Stimulated activated CD8-positive, alpha-beta memory T cell treated with anti-CD3 and anti-CD28 coated beads, Interleukin-4, amount 100 ng/mL, for 48 hours (primary cell): ENCODE results near the gene EIF3K.

ENCODE experiments used
- DNase-seq: peaks from one replicate; pipeline ENCODE4 v3.0.0-alpha.2; 2020

EIF3K gene

DNA sequence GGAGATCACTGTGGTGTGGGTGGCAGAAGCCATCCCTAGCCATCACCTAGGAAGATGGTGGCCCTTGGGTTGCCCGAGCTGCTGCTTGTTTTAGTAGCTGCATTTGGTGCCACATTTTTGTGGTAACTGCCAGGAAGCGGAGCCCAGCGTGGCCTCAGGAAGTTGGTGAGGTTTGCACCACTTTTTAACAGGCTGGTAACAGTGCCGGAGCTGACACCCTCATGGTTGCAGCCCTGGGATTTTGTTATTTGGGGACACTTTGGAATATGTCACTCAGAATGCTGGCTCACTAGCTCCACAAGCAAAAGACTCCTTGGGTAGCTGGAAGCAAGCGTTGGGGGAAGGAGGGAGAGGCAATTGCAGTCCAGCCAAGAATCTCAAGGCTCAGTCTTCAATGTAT lies 50.6 kb downstream of the EIF3K start:
- no peak for DNase-seq

DNA sequence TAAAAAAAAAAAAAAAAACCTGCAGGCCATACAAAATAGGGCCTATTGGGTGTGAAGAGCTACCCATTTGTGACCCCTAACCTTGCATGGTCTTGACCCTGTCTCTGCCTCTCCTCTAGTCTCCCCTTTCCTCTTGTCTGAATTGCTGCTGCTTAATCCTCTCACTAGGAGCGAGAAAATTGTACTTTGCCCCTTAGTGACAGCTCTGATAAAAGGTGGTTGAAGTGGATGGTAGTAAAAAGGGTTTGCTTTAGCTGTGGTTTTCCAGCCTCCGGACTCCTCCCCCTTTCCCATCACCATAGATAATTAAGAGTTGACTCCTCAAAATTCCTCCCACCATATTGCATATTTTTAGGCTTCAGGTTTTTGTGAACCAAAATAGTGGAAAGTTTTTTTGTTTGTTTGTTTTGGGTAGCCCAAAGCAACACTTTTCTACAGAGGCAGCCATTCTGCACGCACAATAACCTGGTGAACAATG lies 52.0 kb downstream of the EIF3K start:
- DNase-seq = no peak

DNA sequence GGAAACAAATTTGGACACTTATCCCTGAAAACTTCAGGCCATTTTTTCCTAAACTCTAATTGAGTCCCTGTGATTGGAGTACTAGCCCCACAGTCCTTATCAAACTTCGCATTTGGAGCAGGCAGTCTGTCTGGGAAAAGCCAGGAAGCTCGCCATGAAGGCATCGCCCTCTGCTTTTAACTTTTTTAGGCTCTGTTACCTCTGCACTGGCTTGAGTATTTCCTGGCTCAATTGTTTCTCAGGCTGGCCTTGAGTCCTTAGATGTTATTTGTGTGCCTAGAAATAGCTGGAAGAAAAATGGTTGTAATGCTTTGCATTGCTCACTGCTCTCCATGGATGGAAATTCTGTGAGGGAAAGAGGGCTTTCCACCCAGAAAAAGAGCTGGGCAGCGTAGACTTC lies 52.7 kb downstream of the EIF3K start:
- no peak for DNase-seq

DNA sequence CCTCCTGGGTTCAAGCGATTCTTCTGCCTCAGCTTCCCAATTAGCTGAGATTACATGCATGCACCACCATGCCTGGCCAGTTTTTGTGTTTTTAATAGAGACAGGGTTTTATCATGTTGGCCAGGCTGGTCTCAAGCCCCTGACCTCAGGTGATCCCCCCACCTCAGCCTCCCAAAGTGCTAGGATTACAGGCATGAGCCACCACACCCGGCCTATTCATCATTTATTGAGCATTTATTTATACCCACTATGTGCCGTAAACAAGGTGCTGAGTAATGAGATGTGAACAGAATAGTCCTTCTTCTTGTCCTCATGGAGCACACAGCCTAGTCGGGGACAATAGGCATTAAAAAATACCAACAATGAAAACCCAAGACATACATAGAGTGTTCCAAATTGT lies 54.0 kb downstream of the EIF3K start:
- no peak for DNase-seq

DNA sequence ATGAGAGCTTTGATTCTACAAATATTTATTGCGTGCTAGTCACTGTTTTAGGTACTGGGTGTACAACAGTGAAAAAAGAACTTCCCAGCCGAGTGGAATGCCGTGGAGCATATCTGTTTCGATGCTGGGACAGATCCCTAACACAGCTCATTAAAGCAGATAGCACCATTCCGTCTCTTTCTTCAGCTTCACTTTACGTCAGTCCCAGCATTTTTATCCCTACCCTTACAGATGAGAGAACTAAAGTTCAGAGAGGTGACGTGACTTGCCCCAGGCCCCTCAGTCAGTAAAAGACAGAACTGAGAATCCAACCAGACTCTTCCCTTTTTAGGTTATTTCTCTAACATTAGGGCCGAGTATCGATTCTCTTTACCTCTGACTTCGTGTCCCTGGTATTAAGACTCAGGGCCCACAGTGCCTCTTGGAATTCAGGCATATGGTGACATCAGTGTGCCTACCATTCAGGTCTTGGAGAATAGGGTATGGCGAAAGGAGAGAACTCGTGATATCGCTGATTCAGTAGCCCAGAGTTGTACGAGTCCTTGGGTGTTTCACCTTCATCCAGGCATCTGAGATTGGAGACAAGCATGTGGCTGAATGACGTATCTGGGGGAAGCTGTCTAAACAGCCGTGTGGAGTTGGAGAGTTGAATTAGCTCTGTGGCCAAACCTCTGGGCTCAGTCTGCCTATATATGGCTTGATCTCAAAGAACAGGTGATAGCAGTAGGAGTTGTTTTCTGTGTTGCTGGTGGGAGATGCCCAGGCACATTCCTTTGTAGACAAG lies 55.6 kb downstream of the EIF3K start:
- no peak for DNase-seq

DNA sequence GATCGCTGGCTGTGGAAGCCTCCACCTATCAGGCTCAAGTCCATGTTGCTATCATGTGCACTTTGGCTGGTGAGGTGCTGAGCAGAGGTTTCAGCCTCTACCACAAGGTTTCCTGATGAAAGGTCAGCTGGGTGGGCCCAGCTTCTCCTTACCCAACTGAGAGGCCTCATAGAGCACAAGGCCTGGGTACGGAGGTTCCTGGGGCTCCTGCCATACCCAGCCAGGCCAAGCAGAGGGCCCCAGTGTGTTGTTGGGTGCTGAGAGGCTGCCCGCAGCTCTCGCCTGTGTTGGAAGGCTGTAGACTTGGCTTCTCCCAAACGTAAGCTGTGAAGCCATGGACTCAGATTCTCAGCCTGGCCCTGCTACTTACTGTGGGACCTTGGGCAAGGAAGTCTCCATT lies 56.6 kb downstream of the EIF3K start:
- DNase-seq = peak; percentile 36

DNA sequence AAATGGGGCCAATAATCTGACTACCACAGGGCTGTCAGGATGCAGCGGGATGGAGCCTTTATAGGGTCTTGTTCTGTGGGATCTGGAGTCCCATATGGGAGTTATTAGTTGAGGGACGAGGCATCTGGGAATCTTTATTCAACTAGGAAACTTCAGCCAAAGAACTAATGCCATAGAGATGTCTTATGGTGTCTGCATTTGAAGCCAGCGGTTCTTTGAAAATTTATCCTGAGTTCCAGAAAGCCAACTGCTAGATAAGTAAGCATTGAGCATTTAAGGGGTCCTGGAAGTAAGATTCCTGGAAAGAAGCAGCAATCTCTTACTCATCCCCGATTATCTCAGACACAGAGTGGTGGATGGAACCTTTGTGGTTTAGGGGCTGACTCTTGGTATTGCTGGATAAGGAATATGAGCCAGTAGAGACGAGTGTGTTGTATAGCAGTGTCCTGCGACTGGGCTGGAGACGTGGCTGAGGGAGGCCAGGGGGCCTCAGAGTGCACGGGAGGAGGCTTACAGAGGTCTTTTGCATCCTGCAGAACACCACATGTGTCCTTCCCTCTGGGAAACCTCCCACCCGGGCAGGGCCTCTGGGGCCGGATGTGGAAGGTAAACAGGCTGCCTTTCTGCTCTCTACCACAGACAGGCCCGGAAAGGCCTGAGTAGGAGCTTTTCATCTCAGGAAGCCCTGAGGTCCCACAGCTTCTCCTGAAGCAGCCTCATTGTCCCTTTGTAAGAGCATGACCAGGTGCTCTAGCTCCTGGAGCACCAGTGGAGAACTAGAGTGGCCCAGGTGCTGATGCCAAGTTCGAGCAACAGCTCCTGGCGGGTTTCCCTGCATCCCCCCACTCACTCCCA lies 57.3 kb downstream of the EIF3K start:
- no peak for DNase-seq

DNA sequence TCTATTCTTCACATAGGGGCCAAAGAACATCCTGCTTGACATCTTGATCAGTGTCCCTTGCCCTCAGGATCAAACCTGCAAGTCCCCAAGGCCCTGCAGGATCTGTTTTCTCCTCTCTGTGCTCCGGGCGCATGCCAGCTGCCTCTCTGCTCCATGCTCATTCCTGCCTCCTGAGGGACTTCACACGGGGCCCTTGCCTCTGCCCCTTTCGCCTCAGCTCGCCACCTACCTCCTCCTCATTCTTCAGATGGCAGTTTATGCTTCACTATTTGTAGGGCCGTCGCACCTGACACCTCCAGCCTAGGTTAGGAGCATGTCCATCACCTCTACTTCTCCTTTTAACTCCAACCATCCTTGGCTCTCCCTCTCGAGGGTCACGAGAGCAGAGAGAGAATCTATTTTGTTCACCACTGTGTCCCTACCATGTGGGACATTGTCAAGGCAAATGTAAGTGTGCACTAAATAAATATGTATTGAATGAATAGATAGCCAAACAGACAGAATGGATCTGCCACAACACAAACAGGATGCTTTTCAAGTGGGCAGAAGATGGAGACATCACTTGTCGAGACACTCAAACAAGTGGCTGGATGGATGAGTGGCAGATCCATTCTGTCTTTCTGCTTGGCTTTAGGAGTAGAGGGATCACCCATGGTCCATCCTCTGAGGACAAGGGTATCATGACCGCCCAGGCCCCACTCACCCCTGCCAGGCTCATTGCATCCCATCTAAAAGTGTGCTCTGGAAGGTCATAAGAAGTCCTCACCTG lies 58.1 kb downstream of the EIF3K start:
- no peak for DNase-seq

DNA sequence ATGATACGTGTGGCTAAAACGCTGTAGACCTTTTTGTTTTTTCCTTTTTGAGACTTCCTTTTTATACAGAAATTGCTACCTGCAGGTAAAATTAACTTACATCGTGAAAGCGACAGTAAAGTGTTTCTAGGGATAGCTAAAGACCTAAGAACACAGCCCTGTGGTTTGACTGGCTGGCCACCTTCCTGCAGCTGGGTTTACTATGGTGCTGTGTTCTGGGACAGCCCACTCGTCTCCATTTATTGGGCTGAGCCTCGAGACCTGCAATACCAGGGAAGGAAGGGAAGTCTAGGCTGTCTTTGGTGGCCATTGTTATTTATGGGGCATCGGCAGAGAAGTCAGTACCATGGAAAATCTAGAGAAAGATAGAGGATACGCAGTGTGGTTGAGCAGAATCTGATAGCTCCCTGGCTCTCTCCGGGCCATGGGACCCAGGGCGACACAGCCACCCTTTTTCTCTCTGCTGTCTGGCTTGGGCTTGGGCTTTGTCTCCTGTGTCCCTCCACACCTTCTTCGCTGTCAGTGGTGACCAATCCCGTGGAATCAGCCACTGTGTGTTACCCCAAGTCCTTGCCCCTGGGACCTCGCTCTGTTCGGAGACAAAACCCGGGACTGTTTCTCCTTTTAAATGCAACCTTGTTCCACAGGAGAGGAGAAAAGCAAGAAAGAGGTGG lies 59.4 kb downstream of the EIF3K start:
- no peak for DNase-seq

DNA sequence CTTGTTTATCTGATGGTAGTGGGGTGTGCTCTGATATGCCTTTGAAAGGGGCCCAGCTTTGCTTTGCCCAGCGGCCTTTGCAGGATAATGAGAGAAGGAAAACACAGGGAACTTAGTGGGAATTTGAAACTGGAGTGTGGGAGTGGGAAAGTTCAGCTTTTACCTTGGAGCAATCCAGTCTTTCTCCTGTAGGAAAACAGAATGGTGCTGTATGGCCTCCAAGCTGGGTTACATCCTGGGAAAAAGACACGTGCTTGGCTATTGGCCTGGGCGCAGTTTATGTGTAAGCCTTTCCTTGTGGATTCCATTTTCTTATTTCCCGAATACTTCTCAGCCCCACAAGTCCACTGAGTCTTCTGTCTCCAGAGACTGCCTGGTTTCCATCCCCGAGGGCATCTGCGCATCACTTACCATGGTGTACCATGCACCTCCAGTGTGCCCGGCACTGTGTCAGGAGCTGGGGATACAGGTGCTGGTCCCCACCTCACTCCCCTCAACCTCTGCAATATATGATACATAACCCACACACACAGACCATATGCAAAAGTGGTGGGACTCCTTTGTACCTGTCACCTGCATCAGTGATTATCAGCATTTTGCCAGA lies 60.0 kb downstream of the EIF3K start:
- DNase-seq = no peak

DNA sequence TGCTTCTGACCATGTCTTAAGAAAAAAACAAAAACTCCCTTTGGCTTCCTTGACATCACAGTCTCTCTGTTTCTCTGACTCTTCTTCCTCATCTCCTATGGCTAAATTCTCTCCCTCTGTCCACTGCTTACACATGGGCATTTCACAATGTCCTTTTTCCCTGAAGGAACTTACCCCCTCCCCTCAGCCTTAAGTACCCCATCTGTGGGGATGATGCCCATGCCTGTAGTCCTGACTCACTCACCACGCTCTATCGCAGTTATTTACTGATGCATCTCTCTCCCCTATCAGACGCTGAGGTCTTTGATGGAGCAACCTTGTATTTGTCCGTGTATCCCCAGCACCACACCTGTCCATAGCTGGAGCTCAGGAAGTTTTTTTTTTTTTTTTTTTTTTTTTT lies 60.9 kb downstream of the EIF3K start:
- no peak for DNase-seq

DNA sequence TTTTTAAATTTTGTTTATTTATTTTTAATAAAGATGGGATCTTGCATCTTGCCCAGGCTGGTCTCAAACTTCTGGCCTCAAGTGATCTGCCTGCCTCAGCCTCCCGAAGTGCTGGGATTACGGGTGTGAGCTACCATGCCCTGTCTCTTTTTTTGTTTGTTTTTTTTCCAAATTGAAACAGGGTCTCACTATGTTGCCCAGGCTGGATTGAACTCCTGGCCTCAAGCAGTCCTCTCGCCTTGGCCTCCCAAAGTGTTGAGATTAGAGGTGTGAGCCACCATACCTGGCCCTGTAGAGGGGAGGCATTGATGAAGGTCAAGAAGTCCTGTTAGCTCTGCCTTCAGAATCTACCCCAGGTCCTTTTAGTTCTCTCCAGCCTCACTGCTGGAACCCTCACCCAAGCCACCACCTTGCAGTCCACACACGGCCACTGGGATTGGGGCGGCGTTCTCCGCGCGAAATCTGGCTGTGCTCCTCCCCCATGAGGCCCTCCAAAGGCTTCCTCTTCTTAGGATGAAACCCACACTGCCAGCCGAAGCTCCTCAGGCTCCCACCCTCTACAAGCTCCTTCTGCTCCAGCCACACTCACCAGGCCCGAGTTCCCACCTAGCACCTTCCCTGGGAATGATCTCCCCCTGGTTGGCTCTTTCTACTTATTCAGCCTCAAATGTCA lies 63.3 kb downstream of the EIF3K start:
- no peak for DNase-seq

DNA sequence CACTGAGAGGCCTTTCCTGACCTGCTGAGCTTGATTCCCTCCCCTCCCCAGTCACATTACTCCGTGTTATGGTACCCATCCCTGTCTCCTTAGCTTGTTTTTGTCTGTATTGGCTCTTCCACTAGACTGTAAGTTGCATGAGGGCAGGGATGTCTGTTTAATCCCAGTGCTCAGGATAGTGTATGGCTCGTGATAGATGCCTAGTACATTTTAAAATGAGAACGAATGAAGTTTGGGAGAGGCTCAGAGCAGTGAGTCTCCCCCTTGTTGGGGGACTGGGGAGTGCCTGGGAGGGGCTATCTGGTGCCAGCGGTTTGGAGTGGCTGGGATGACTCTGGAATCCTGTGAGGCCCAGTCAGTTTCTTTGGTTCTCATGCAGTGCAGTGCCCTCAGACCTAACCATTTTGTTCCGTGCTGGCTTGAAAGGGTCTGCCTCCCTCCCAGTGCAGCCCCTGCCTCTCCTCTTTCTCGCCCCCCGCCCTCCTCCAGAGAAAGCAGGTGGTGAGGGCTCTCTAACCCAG lies 63.9 kb downstream of the EIF3K start:
- DNase-seq = no peak

DNA sequence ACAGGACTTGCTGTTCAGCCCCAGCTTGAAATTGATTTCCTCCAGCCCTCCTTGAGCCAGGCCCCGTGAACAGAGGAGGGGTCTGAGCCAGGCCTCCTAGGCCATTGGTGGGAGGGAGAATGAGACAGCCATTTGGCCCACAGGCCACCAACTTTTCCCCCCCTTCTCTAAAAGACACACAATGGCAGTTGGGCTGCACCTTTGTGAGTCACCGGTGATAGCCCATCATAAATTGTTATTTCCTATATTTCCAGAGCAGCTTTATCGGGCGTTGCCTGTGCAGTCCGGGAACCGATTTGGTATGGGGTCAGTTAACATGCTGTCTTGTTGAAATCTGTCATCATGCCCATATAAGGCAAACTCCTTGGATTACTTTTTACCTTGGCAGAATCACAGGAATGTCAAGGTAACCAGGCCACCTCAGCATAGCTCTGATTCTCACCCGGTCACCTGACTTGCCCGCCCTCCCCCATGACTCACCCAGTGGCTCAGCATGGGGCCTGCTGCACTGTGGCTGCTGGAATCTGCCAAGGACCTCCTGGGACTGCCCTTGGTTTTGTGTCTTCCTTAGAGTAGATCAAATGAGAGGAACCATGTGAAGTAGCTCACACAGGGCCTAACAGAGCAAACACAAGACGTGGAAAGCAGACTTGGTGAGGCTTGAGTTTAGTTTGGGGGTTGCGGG lies 64.5 kb downstream of the EIF3K start:
- peak; percentile 75 for DNase-seq

DNA sequence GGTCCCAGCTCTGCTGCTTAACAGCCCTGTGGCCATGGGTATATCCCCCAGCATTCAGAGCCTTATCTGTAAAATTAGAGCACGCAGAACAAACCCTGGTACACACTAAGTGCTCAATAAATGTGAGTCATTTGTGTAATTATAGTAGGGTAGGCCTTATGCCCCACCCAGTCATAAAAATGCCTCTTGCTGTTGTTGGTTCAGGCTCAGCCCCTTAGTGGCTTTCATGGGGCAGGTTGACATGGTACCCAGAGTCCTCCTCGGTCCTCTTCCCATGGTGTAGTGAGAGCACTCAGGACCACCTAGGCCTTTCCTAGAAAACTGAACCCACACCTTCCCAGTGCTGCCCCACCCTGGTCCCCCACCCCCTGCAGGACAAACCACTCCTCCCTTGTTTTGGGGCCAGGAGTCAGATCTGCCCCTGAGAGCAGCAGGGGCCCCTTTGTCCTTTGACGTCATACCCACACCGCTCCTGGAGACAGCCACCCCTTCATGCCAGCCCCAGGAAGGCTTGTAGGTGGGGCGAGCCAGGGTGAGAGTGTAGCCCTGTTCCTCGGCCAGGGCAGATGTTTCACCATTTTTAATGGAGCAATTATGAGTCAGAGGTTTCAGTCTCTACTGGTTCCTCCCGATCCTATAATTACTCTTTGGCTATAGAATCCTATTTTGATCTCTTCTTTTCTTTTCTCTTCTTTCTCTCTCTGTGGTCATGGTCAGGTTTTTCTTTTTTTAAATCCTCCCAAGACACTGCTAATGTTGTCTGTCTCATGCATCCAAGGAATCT lies 65.3 kb downstream of the EIF3K start:
- peak; percentile 72 for DNase-seq

DNA sequence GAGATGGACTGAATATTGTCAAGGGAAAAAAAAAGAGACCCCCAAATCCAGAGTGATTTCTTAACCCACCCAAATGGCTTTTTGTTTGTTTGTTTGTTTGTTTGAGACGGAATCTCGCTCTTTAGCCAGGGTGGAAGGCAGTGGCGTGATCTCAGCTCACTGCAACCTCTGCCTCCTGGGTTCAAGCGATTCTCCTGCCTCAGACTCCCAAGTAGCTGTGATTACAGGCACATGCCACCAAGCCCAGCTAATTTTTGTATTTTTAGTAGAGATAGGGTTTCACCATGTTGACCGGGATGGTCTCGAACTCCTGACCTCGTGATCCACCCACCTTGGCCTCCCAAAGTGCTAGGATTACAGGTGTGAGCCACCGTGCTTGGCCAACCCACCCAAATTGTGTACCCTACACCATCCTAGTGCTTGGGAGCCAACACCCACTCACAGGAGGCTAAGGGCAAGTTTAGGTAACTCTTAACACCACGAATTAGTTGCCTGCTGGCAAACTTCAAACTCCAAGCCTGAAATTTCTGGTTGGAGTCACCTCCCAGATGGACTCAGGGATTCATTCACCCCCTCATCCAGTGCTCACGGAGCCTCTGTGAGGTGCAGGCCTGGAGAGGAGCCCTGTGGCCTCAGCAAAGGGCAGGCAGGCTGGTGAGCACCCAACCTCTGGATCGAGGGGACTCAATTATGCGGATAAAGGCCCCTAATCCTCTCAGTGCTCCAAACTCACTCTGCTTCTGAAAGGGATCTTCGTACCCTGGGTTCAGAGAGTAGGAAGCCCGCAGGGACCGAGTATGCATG lies 66.1 kb downstream of the EIF3K start:
- DNase-seq = no peak

DNA sequence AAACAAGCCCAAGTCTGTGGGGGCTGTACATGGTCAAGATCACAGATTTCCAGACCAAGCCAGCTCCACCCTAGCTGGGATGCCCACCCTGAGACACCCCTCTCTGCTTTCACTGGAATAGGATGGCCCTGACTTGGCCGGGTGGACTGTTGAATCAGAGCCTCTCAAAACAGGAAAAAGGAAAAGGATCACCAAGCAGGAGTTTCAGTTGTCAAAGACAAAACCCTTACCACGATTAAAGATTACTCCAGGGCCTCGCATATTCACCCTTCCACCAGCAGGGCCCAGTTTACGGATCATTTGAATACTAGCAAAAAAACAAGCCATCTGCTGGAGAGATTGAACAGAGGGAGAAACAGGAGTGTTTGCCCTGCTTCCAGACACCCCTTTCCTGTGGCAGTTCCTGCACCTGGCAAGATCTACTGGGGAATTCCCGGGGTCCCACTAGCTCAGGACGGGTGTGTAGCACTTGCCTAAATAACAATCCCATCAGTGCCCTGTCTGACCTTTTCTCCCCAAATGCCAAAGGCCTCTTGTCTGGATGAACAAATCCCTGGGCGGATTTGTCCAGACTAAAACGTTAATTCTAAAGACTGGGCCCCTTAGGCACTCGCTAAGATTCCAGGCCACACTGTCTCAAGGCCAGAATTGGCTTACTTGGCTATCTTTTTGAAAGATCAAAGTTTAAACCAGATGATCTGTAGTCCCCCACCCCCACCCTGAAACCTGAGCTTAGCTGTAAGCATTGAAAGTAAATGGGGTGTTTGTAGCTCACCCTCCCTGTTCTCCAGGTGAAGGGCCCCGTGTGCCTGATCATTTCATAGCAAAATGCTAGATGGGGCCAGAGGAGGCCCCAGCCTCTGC lies 66.9 kb downstream of the EIF3K start:
- DNase-seq = no peak

DNA sequence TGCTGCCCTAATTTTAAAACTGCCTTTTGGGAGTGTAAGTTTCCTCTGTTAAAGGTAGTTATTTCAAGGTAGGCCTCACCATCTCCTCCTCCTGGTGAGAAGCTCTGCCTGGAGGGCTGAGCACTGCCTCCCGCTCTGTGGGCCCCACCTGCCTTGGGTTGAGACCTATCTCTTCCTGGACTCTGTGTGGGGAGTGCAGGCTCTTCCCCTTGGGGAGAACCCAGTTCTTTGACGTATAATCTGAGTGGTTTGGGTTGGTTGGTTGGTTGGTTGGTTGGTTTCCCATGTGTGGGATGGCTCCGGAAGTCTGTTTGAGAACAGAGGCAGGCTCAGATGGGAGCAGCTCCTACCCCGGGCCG lies 67.5 kb downstream of the EIF3K start:
- peak; percentile 61 for DNase-seq
